ENCODE measurements around the gene SUGCT.
"Not testable (repeated sequence)": the region's sequence is repeated elsewhere in the genome, so short reads cannot be mapped to it uniquely, and the experiment has no call there.

The SUGCT gene

DNA sequence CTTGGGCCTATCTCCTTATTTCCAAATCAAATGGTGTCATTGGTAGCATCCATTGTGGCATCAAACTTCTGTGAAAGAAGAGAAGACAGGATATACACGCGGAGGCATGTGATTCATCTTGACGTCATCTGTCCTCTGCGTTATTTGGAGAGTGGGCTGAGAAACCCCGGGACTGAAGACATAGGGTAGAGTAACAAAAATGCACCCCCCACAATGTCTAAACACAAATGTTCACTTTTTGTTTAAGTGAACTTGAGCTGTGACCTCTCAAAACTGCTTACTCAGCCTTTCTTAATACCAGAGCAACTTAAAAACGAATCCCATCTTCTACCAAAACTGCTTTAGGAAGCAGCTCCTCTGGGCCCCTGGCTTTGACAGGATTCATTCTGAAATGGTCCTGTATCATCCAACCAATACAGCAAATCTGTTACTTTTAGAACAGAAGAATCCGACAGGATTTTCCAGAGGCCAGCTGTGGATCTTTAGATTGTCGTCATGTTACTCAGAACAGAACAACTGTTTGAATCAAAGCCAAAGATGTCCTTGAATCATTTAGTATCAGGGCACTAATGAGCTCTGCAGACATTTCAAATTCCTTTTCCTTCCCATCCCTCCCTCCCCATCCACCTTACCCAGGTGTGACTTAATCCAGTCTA is 438.1 kb downstream of the SUGCT start:
- intact Hi-C loops (cut with DNase I) = no loop called here
- no peak for DNase-seq

DNA sequence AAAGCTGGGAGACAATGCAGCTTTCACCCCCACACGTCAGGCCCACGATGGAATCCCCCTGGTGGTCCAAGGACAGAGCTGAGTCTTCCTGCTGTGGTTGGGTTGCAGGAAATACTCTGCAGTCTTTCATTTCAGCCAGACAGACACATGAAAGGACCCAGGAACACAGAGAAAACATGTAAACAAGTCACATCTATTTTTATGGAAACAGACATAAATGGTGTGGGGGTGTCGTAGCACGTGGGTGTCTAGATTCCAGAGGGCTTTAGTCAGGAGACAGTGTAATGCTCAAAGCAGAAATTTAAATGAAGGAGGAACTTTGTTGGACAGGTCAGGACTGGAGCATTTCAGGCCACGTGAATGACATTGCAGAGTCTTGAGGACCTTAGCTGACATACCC is 444.6 kb downstream of the SUGCT start:
- no peak for DNase-seq
- intact Hi-C loops (cut with DNase I) = no loop called here

DNA sequence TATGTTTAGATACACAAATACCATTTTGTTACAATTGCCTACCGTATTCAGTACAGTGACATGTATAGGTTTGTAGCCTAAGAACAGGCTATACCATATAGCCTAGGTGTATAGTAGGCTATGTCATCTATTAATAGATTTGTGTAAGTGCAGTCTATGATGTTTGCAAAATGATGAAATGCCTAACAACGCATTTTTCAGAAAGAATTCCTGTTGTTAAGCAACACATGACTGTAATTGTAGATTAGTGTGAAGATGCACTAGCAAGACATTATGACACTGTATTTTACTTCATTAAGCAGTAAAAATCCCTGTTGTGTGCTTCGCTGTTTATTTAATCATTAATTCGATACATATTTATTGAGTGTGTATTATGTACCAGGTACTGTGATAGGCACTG is 446.0 kb downstream of the SUGCT start:
- no peak for DNase-seq
- intact Hi-C loops (cut with DNase I) = no loop called here

DNA sequence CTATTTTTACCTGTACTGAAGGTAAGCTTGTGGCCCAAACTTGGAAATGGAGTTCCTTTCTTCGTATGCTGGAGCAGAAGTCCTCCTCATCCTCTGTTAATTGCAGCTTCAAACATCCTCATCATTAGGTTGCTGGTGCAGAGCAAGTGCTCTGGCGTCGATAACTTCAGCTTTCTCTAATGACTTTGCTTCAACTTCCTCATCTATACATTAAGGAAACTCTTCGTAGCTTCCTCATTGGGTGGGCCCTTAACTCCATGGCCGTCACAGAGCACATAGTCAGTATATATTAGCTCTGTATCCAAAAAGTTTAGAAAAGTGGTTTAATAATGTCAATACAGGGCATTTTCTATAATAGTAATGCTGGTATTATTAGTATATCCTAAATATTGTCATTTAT is 447.7 kb downstream of the SUGCT start:
- intact Hi-C loops (cut with DNase I) = no loop called here
- no peak for DNase-seq

DNA sequence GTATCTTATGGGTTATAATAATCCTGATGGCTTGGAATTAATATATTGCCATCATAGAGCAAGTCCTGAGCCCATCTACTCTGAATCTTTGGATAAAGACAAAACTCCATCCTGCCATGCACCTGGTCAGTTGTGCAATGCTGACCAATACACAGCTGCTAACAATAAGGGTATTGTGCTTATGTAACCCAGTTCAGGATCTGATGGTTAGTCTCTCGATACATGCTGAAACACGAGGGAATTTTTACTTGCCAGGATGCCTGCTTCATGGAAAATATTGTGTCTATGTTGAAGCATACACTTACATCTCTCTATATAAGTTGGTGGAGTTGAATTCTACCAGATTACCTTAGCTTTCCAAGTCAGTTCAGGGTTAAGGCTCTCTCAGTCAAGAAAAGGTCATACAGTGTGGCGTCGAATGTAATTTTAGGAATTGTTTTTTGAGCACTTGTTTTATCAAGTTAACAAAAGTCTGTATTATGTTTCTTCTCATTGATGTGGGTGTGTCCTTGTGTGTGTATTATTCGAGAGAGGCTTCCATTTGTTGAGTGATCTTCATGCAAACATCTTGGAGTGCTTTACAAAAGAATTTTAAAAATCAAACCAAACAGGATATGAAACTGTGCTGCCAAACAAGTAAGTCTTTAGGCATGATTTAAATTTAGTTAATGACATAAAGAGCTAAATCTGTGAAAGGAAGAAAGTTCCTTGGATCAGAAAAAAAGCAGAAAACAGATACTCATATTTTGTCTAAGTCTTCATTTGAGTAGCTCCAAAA is 449.1 kb downstream of the SUGCT start:
- DNase-seq = no peak
- intact Hi-C loops (cut with DNase I) = no loop called here

DNA sequence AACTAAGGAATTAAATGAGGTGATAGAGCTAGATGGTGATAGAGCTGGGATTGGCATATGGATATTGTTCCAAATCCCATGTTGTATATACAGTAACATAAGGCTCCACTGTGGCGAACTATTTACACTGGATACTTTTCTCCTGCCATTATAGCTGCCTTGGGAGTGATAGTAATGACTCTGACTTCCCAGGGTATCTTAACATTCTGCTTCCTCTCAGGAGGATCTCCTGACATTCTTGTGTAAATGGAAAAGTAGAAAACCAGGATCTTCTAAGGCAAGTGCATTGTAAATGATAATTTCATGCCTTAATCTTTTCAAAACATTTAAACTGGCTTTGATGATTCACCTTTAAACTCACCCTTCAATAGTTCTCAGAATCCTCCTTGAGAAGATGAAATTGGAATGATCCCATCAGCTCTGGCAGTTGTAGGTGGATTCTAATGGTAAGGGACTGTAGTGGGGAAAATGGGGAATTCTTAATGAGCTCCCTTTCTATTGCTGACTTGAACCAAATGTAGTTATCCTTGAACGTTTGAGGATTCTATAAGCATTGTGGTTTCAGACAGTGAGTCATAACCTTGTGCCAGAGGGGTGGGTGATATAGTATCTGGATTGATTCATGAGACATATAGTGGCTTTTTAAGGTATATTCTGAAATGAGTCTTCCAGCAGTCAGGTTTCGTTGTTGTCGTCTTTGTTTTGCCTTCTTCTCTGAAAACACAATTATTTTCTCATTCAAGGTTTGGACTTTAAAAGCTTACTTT is 450.0 kb downstream of the SUGCT start:
- no peak for DNase-seq
- intact Hi-C loops (cut with DNase I) = no loop called here

DNA sequence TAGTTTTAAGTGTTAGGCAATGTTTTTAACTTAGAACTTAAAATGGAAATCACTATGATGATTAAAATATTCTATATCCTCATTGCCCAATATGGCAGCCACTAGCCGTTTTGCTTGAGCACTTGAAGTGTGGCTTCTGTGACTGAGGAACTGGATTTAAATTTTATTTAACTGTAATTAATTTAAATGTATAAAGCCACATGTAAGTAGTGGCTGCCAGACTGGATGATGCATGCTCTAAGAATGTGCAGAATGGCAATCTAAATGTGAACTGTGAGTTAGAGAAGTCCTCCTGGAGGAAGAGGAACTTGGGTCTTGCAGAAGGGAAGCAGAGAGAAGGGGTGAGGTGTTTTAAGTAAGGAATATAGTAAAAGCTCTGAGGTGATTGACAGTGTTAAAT is 451.4 kb downstream of the SUGCT start:
- DNase-seq = no peak
- intact Hi-C loops (cut with DNase I) = no loop called here

DNA sequence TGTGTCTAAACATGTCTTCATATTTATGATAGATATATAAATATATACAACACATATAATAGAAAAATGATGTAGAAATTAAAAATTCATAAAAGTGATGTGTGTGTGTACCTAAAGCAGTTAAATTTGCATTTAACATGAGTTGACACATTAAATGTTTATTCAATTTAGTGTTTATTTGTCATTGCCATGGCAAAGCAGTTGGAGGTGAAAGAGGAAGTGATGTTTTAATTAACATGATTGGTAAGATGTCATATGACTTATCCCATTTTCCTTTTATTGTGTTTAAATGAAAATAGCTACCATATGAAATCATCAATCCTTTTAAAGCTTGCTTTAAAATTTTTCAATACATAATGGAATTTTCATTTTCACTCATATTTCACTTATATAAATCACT is 452.6 kb downstream of the SUGCT start:
- DNase-seq = no peak
- intact Hi-C loops (cut with DNase I) = no loop called here

DNA sequence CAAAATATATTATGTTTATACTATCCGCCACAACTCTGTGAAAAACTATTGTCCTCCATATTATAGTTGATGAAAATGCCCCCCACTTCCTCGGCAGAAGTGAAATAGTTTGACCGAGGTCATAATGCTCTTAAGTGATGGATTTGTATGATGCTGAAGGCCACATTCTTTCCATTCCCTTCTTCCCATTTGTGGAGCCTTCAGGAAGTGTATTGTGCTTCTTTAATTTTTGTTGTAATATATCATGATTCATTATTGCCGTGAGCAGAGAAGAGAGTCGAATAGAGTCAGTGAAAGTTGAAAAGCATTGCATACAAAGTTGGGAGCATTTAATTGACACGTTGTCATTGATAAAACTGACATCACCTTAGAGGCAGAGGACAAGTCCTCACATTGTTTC is 460.3 kb downstream of the SUGCT start:
- DNase-seq = no peak
- intact Hi-C loops (cut with DNase I) = no loop called here

DNA sequence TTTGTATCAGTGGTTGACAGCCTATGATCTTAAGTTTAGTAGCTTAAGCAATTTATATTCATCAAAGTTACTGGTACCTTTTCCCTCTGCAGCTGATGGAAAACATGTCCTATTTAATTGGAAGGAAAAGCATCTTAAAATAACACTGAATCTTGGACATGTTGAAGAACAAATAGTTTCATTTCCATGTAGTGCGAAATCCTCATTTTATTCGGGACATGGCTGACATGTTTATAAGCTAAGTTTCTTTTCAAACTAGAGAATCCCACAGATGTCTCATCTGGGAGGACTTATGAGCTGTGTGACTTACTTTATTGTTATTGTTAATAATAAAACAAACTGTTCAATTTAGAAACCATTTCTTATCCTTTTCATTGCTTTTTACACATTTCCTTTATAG is 461.0 kb downstream of the SUGCT start:
- intact Hi-C loops (cut with DNase I) = no loop called here

DNA sequence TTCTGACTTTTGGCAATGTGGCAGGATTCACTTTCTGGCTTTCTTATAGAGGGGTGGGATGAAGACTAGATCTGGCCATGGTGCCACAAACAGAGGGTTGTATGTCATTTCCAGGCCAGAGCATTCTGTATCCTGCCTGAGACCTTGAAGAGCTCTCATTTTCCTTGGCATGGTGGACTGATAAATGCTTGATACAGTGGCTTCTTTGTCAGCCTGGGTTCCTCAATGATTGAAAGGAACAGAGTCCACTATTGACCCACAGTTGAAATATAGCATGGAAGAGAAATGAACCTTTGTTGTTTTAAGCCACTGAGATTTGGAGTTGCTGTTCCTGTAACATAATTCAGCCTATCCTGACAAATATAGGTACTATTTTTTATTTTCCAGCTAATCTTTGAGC is 462.7 kb downstream of the SUGCT start:
- no peak for DNase-seq
- intact Hi-C loops (cut with DNase I) = no loop called here

More for the DNA sequence above, 461.0 kb downstream of the SUGCT start:
- DNase-seq = no peak

DNA sequence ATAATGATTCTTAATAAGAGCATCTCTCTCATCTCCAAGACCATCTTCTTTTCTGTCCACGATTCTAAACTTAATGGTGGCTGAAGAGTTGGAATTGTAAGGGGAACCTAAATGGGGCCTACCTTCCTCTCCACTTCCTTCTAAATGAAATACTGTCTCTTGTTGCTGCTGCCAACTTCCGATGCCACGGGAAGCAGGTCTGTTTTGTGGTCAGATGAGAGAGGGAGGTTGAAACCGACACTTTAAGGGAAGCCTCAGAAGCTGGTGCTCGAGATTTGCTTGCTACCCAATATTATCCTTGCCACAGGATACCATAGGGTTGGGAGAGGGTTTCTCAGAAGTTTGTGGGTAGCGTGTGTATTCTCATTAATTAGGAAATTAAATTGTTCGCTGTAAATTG is 464.1 kb downstream of the SUGCT start:
- intact Hi-C loops (cut with DNase I) = no loop called here
- DNase-seq = no peak

DNA sequence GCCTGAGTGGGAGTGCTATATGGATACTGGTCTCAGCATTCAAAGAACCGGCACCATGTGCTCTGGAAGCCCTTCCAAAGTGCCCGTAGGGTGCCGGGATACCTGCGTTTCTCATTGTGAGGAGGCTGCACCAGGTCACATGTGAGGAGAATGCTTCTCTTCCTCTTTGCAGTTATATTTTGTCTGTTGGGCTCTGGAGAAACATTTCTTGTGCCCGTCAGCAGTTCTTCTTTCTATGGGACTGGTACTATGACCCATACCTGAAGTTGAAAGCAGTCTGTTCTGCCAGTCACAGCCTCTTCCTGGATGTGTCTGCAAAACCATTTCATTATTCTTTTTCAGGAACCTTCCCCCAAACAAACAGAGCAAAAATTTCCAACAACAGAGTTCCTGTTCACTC is 465.0 kb downstream of the SUGCT start:
- DNase-seq = no peak
- intact Hi-C loops (cut with DNase I) = loop anchor here (10.0 kb wide), 1 partner anchor 275 kb away; no protein-coding TSS in a partner anchor

DNA sequence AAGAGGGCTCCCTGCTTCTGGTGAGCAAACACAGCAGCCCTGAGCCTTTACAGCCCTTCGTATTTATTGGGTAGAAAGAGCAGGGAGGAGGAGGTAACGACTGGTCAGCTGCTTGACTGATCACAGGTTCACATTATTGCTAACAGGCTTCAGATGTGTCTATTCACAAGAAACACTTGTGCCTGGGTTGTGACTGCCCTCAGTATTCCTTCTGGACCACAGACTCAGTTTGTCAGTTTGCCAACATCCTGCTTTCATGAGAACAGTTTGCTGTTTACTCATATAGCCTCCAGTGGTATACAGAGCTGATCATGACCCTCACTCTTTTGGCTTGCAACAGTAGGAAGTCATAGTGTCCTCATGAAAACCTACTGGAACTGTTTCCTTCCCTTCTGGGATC is 467.5 kb downstream of the SUGCT start:
- intact Hi-C loops (cut with DNase I) = loop anchor here (10.0 kb wide), 1 partner anchor 278 kb away; no protein-coding TSS in a partner anchor

DNA sequence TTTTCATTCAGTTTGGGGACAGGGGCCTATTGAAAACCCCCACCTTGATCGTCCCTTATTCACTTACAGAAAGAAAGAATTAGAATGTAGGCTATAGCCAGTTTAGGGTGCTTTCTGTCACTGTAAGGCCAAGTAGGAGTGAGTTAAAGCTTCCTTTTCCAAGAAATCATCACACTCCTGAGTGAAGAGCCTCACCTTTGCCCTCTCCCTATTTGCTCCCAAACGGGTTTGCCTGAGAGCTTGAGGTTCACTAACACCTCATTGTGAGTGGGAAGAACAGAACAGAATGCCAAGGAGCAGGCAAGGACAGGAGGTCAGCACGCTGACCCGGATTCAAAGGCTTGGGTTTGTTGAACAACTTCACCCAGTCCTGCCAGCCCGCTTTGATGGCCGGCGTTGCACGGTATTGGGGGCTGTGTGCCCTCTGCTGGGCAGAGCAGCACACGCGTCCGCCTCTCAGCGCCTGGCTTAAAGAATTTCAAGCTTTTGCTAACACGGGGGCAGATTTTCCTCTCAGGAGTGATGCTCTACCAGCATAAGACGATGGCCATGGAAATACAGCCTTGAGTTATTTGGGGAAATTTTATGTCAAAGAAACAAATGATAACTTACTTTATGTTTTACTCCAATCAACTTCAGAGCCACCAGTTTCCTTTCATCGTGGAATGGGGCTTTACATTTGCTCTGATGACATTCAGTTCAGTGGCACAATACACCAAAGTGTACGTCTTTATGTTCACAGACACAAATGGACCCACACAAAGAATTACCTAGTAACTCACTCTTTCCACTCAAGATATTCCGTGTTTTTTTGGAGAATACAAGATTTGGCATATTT is 470.0 kb downstream of the SUGCT start:
- intact Hi-C loops (cut with DNase I) = loop anchor here (10.0 kb wide), 1 partner anchor 280 kb away; no protein-coding TSS in a partner anchor
- DNase-seq = peak; percentile 12 to 81 (median 60)

More for the DNA sequence above, 467.5 kb downstream of the SUGCT start:
- DNase-seq = not testable (repeated sequence)

DNA sequence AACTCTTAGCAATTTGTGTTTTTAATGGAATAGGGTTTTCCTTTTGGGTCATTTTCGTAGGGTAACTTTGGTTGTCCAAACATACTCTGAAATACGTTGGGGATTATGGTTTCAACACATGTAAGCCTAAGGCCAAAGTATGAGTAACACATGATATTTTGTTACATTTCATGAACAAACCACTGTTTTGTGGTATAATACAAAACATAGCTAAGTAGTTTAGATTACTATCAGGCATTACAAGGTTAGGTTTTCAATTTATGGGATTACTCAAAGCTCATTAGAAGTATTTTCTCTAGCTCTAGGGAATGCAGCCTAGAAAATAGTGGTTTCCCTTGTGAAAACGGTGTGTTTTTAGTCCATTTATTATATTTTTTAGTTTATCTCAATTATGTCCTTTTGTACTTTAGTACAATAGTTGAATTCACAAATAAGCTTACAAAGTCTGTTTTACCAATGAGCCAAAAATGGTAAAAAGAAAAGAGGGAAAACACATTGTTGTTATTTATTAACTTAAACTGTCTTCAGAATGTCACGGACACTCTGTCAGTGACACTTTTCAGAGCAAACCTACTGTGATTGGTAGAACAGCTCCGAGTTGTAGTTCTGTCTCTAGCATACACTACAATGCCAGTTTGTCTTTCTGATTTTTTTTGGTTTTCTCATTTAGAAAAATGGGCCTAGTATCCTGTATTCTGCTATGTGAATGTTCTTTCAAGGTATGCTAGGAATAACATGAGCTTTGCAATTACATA is 473.7 kb downstream of the SUGCT start:
- intact Hi-C loops (cut with DNase I) = loop anchor here (10.0 kb wide), 1 partner anchor 284 kb away; no protein-coding TSS in a partner anchor
- no peak for DNase-seq

DNA sequence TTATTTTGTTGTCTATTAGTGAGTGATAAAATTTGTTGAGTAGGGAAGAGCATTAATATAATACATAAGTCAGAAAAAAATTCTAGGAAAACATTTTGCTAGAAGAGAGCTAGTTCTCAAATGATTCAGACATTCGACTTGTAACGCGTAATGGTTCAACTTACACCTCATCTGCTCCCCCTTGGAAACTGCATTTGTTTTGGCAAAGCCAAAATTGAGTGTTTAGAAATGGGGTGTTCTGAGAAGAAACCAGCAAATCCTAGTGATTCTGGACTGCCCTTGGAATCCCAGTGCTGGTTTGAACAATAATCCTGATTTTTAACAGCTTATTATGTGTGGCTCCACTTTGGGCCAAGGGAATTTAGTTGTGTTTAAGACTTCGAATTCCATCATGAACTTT is 475.7 kb downstream of the SUGCT start:
- DNase-seq = no peak
- intact Hi-C loops (cut with DNase I) = no loop called here

DNA sequence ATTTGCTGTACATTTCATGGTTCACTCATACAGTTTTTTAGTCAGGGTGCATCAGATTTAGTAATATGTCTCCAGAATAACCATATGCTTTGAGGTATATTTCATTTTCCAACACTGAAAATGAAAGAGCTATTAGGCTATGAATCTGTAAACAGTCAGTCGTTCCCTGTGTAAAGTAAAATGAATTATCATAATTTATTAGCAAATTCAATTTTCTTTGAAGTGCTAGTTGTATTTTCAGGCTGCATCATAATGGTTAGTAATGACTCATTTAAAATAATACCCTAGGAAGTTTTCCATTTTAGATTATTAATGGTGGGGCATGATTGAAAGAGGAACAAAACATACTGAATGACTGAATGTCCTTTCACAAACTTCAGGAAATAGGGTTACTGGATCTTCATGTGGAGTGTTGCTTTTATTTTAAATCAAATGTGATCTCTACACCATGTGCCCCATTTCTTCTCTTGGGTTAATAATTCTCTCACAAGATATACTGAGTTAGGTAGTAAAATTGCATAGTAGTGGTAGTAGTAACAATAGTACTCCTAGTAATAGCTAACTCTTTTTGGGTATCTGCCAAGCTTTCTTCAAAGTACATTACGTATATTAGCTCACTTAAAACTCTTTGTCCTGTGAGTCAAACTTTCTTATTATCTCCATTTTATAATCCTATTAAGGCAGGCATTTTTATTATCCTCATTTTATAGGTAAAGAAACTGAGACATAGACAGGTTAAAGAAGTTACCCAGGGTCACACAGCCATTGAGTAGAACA is 476.5 kb downstream of the SUGCT start:
- no peak for DNase-seq
- intact Hi-C loops (cut with DNase I) = no loop called here
